Measurements from ENCODE around the gene LZIC. TPM values are rescaled to one million over a fixed set of nuclear protein-coding genes. Genes with fewer than 3 reads are reported as not detected.

Gene LZIC
- total and polyA plus RNA-seq, 2 of the 8 experiments (the other 6 are each of a cell fraction or from before 2014, with no cell fraction given), result 4.8 to 20.3 TPM

DNA sequence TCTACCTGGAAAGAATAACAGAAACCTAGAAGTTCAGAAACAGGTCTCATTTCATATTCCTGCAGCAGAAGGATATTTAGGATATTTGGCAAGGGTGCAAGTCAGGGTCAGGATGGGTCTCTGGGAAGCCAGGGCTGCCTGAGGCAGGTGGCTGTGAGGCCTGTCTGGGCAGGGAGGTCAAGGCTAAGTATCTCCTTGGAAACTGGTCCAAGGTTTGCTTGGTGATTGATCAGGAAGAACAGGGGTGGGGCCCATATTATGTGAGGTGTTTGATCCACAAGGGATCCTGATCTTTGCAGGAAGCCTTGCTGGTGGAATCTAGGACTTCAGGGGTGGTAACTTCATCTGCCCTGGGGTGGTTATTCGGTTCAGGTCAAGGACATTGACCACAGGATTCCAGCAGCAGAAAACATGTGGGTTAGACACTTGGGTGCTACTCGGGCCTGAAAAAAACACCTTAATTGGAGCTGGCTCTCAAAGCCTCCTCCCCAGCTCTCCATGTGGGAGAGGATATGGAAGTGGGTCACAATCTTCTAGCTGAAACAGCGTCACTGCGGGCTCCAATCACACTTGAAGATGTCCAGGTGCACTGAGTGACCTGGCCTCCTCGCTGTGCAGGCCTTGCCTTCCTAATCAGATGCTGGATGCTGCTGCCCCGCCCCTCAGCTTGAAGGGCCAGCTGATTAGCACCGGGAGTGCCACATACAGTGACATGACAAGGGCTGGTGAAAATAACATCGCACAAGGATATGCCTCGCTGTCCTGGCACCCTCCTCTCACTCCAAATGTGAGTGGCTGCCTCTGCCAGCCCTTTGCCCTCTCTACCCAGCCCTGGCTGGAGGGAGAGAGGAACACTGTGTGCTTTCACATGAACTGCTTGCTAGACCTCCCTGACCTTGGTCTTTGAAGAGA lies 41.8 kb downstream of the LZIC start (continued):
- TF ChIP-seq, protein P1, sequence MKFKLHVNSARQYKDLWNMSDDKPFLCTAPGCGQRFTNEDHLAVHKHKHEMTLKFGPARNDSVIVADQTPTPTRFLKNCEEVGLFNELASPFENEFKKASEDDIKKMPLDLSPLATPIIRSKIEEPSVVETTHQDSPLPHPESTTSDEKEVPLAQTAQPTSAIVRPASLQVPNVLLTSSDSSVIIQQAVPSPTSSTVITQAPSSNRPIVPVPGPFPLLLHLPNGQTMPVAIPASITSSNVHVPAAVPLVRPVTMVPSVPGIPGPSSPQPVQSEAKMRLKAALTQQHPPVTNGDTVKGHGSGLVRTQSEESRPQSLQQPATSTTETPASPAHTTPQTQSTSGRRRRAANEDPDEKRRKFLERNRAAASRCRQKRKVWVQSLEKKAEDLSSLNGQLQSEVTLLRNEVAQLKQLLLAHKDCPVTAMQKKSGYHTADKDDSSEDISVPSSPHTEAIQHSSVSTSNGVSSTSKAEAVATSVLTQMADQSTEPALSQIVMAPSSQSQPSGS (IDR thresholded peaks at IDR 0.05; ENCODE audit: low read length), result no peak
- TF ChIP-seq POU5F1 (IDR thresholded peaks at IDR 0.05; ENCODE audit: low read depth, low read length), result no peak
